ENCODE data around the gene MPRIP.

MPRIP gene

GRCh38 chr17:17121162-17121561 is 78.9 kb downstream of the MPRIP start:
- TF ChIP-seq CTCF (conservative IDR thresholded peaks at IDR 0.05; ENCODE audit: low read depth, low read length), result peak; percentile 19
- no peak overlapping the region for H3K4me3 ChIP-seq (ENCODE audit: low read depth, low read length)
- DNase-seq (ENCODE audit: low read depth), result no peak

- DNase-seq (ENCODE audit: low read depth), result no peak
- no peak overlapping the region for H3K4me3 ChIP-seq (ENCODE audit: low read depth, low read length)
- TF ChIP-seq CTCF (conservative IDR thresholded peaks at IDR 0.05; ENCODE audit: low read depth, low read length), result no peak
These were observed 80.7 kb downstream of the MPRIP start for GRCh38 chr17:17122781-17123483.

- no peak for DNase-seq (ENCODE audit: low read depth)
- no peak overlapping the region for H3K4me3 ChIP-seq (ENCODE audit: low read depth, low read length)
- no peak for TF ChIP-seq CTCF (conservative IDR thresholded peaks at IDR 0.05; ENCODE audit: low read depth, low read length)
These were observed 82.1 kb downstream of the MPRIP start for GRCh38 chr17:17124341-17124740.

- no peak overlapping the region for H3K4me3 ChIP-seq (ENCODE audit: low read depth, low read length)
- peak; percentile 47 for DNase-seq (ENCODE audit: low read depth)
- no peak for TF ChIP-seq CTCF (conservative IDR thresholded peaks at IDR 0.05; ENCODE audit: low read depth, low read length)
These were observed 83.2 kb downstream of the MPRIP start for GRCh38 chr17:17125136-17126084.

GRCh38 chr17:17126131-17127110 is 84.2 kb downstream of the MPRIP start:
- no peak for TF ChIP-seq CTCF (conservative IDR thresholded peaks at IDR 0.05; ENCODE audit: low read depth, low read length)
- no peak for DNase-seq (ENCODE audit: low read depth)
- H3K4me3 ChIP-seq (ENCODE audit: low read depth, low read length), result no peak overlapping the region

- DNase-seq (ENCODE audit: low read depth), result no peak
- no peak overlapping the region for H3K4me3 ChIP-seq (ENCODE audit: low read depth, low read length)
- TF ChIP-seq CTCF (conservative IDR thresholded peaks at IDR 0.05; ENCODE audit: low read depth, low read length), result no peak
These were observed 84.9 kb downstream of the MPRIP start for GRCh38 chr17:17127156-17127555.

All from choroid plexus epithelial cell (primary cell).